Transverse colon (tissue), 4 donors: ENCODE results near the gene EMC9. TPM values are rescaled to one million over a fixed set of nuclear protein-coding genes. Genes with fewer than 3 reads are reported as not detected.

Experiments
- DNase-seq: peaks from one replicate; pipeline ENCODE4 v3.0.0-alpha.2; 2019
- H3K27ac ChIP-seq, 4 donors: fragments of 200-600 bp; sonication (generic); 2 replicates each; pipeline ENCODE4 v1.5.1; 2016 to 2018; ENCODE audit warnings: inconsistent platforms in 4 of 4
- H3K27me3 ChIP-seq: fragments of 200-600 bp; sonication (generic); 2 replicates; pipeline ENCODE4 v1.5.1; 2017; ENCODE audit warnings: inconsistent platforms
- H3K36me3 ChIP-seq, 4 donors: fragments of 200-600 bp; sonication (generic); 2 replicates each; pipeline ENCODE4 v1.5.1; 2017 to 2019; ENCODE audit warnings: inconsistent platforms in 4 of 4
- H3K4me1 ChIP-seq, 4 donors: fragments of 200-600 bp; sonication (generic); 2 replicates each; pipeline ENCODE4 v1.5.1; 2017 to 2020; ENCODE audit warnings: inconsistent platforms in 4 of 4
- H3K4me3 ChIP-seq, 4 donors: fragments of 200-600 bp; sonication (generic); 1 replicate in 1 of 4; 2 replicates in 3 of 4; pipeline versions ENCODE4 v1.5.1 to v1.6.1; 2017 to 2019; ENCODE audit warnings: inconsistent platforms in 4 of 4
- H3K9me3 ChIP-seq, 2 donors: fragments of 200-600 bp; sonication (generic); 2 replicates each; pipeline ENCODE4 v1.5.1; 2017 to 2019; ENCODE audit warnings: inconsistent platforms in 2 of 2
- EP300 ChIP-seq: sonication (generic); formaldehyde crosslinking; IDR thresholded peaks from one replicate; pipeline ENCODE4 v1.6.1; 2017; ENCODE audit warnings: antibody characterized with exemption, low read depth
- POLR2A ChIP-seq: fragments of 450-650 bp; IDR thresholded peaks from one replicate; pipeline ENCODE4 v1.6.1; 2016; ENCODE audit warnings: antibody characterized with exemption, mild to moderate bottlenecking, moderate library complexity
- POLR2AphosphoS5 ChIP-seq, 3 donors: sonication (generic); formaldehyde crosslinking; IDR thresholded peaks; one replicate each; pipeline ENCODE4 v1.6.1; 2016; ENCODE audit warnings: antibody characterized with exemption in 3 of 3
- WGBS, 2 donors: methylation state at CpG; one replicate each; pipeline ENCODE4 v1.1.5; 2018; ENCODE audit warnings: low coverage in 1 of 2; 5-methylcytosine and 5-hydroxymethylcytosine counted together
- in situ Hi-C, 4 donors: fragments of 200-750 bp; cut with MboI; loops; one replicate each; pipeline versions ENCODE4 v1.15.0 to v1.15.1; 2017; ENCODE audit warnings: low sequenced_read_pairs in 3 of 4, low pct_ligation_motif_present in 1 of 4, low pct_unique_long_range_greater_than_20kb in 1 of 4
- intact Hi-C: fragments of 100-400 bp; cut with DNase I; formaldehyde crosslinking; loops from one replicate; pipeline ENCODE4 v1.15.1; 2023; ENCODE audit warnings: low total_unique reads
- total RNA-seq, 4 donors: library from RNA; depleted of rRNA; stranded (reverse); fragments of >200 nt; gene quantifications; one replicate each; pipeline ENCODE4 v1.1.0, GENCODE V29; 2016
- TF ChIP-seq, protein P1 (sequence below), 5 experiments: fragments of 200-600 bp in 3 of 5; fragments of 450-650 bp in 2 of 5; sonication (generic) in 3 of 5; IDR thresholded peaks; 1 replicate in 2 of 5; 2 replicates in 3 of 5; pipeline ENCODE4 v1.5.1; 2016 to 2017; ENCODE audit warnings: antibody characterized with exemption in 5 of 5, inconsistent platforms in 3 of 5, mild to moderate bottlenecking in 2 of 5, moderate library complexity in 1 of 5

Gene EMC9
- total RNA-seq, 4 donors from 2014 or later = 2.2 to 15.4 (median 12.3) TPM; not detected in 1

DNA sequence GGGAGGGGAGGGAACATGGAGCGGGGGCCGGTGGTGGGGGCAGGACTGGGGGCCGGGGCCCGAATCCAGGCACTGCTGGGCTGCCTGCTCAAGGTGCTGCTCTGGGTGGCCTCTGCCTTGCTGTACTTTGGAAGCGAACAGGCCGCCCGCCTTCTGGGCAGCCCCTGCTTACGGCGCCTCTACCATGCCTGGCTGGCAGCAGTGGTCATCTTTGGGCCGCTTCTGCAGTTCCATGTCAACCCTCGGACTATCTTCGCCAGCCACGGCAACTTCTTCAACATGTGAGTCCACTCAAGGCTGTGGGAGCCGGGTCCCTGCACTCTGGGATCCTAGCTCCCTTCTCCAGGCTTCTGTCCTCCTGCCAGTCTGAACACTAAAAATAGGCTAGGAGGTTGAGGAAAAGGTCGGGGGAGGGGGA is 9.8 kb downstream of the EMC9 start:
- H3K36me3 ChIP-seq = no peaks in the 10 kb centered on the region
- H3K27me3 ChIP-seq = no peaks in the 10 kb centered on the region
- DNase-seq = no peak
- in situ Hi-C loops = no loop called here
- no peaks in the 10 kb centered on the region for H3K9me3 ChIP-seq
- intact Hi-C loops = no loop called here
- WGBS, 2 donors = 60 to 93% methylated on average over 1 to 13 of the region's 15 CpGs
- TF ChIP-seq, protein P1, sequence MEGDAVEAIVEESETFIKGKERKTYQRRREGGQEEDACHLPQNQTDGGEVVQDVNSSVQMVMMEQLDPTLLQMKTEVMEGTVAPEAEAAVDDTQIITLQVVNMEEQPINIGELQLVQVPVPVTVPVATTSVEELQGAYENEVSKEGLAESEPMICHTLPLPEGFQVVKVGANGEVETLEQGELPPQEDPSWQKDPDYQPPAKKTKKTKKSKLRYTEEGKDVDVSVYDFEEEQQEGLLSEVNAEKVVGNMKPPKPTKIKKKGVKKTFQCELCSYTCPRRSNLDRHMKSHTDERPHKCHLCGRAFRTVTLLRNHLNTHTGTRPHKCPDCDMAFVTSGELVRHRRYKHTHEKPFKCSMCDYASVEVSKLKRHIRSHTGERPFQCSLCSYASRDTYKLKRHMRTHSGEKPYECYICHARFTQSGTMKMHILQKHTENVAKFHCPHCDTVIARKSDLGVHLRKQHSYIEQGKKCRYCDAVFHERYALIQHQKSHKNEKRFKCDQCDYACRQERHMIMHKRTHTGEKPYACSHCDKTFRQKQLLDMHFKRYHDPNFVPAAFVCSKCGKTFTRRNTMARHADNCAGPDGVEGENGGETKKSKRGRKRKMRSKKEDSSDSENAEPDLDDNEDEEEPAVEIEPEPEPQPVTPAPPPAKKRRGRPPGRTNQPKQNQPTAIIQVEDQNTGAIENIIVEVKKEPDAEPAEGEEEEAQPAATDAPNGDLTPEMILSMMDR (IDR thresholded peaks at IDR 0.05) = no peak
- H3K4me3 ChIP-seq = no peak overlapping the region
- no peak overlapping the region for H3K27ac ChIP-seq
- peaks cover 3 to 9% (median 6%) of the 10 kb centered on the region in 4 donors for H3K4me1 ChIP-seq

DNA sequence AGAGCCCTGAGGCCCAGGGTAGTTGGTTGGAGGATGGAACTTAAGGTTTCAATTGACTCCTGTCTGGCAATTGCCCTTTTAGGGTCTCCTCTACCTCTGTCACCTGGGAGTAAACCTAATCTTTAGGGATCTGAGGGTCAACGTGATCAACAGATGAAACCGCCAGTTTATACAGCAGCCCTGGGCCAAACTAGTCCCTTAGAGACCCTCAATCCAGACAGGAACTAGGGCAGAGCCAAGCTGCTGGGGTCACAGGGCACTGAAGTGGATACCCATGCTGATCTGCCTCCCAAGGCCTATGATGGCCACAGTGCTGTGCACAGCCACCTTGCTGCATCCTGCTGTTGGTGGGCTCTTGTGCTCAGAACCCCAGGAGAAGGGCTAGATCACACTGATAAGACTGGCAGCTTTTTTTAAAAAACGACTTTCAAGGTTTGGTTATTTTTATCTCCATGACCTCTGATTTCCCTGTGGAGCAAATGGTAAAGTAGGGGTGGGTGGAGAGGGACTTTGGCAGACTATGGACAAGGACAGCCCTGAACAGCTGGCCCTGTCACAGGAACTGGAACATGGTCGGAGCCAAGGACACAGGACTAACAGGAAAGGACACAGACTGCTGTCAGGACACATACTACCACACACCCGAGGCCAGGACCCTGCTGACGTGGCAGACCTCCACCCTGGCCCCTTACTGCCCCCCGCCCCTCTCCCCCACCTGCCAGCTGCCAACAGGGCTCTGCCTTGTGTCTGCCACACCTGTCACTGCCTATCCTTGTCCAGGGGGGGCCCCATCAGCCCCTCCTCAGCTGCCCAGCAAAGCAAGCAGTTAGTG is 10.5 kb downstream of the EMC9 start:
- Histone ChIP-seq H3K9me3 (no peaks in the 10 kb centered on the region), H3K4me3 (no peak overlapping the region), H3K36me3 (no peaks in the 10 kb centered on the region), H3K27me3 (no peaks in the 10 kb centered on the region), H3K4me1 (peaks cover 3 to 6% (median 5%) of the 10 kb centered on the region in 4 donors), H3K27ac (no peak overlapping the region)
- in situ Hi-C loops = no loop called here
- TF ChIP-seq, protein P1 (IDR thresholded peaks at IDR 0.05) = no peak
- TF ChIP-seq POLR2AphosphoS5 (IDR thresholded peaks at IDR 0.05) (no peak), EP300 (no peak), POLR2A (no peak)
- 68% methylated on average over 7 of the region's 7 CpGs; no CpG with 5 or more reads in 1 of the 2 donors for WGBS, 2 donors
- intact Hi-C loops = no loop called here
- DNase-seq = no peak

DNA sequence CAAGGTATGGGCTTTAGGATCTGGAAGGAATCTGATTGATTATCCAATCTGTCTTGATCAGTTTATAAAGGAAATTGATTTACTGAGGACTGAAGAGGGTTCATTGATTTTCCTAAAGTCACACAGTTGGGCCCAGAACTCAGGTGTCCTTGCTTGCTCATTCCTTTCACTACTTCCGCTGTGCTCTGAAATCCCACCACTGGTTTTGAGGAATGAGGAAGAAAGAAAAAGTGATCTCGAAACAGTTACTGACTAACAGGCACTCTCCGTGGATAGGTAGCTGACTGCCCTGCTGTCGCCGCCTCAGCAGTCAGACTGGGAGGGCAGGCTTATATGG is 11.0 kb downstream of the EMC9 start, which contains the start of gene FITM1:
Gene FITM1, plus strand, starts transcription at position 280 of the 337 bp plus-strand sequence. CDS start 905 bp downstream, outside the sequence.
- H3K4me3 ChIP-seq = no peak within 1 kb of the TSS
- intact Hi-C loops (no loop called here), in situ Hi-C loops (no loop called here)
- H3K27ac ChIP-seq = no peak within 1 kb of the TSS
- H3K4me1 ChIP-seq = peaks cover 1 to 3% (median 2%) of the 10 kb centered on the region in 4 donors
- TF ChIP-seq, protein P1 (IDR thresholded peaks at IDR 0.05) = no peak
- TF ChIP-seq POLR2A = no peak
- TF ChIP-seq POLR2AphosphoS5 (IDR thresholded peaks at IDR 0.05) = no peak
- no peak for TF ChIP-seq EP300
- H3K27me3 ChIP-seq = no peaks in the 10 kb centered on the region
- WGBS, 2 donors = 86 to 92% methylated on average over 5 of the region's 5 CpGs
- DNase-seq = no peak
- H3K9me3 ChIP-seq = no peaks in the 10 kb centered on the region
- H3K36me3 ChIP-seq = no peaks in the 10 kb centered on the region

DNA sequence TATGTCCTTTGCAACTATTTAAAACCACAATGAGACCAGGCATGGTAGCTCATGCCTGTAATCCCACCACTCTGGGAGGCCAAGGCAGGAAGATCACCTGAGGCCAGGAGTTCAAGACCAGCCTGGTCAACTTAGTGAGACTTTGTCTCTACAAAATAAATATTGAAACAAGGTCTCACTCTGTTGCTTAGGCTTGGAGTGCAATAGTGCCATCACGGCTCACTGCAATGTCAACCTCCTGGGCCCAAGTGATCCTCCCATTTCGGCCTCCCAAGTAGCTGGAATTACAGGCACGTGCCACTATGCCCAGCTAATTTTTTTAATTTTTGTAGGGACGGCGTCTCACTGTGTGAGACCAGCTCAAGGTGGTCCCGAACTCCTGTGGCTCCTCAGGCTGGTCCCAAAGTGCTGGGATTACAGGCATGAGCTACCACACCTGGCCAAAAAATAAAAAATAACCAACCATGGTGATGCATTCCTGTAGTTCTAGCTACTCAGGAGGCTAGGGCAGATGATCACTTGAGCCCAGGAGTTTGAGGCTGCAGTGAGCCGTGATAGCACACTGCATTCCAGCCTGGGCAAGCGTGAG is 11.9 kb downstream of the EMC9 start:
- TF ChIP-seq EP300 (no peak), POLR2A (no peak), POLR2AphosphoS5 (IDR thresholded peaks at IDR 0.05) (no peak)
- TF ChIP-seq, protein P1 (IDR thresholded peaks at IDR 0.05) = no peak
- Histone ChIP-seq H3K36me3 (no peaks in the 10 kb centered on the region), H3K4me1 (no peaks in the 10 kb centered on the region), H3K27ac (no peak overlapping the region), H3K27me3 (no peaks in the 10 kb centered on the region), H3K4me3 (no peak overlapping the region), H3K9me3 (no peaks in the 10 kb centered on the region)
- intact Hi-C loops (no loop called here), in situ Hi-C loops (no loop called here)
- WGBS, 2 donors = 94 to 95% methylated on average over 2 to 8 of the region's 8 CpGs
- DNase-seq = no peak
